ENCODE measurements around the gene COL2A1. TPM values are rescaled to one million over a fixed set of nuclear protein-coding genes. Genes with fewer than 3 reads are reported as not detected.

Gene COL2A1
- total and polyA plus RNA-seq, 2 donors (not counting 3 experiments of a cell fraction or from before 2014, with no cell fraction given), result not detected

DNA sequence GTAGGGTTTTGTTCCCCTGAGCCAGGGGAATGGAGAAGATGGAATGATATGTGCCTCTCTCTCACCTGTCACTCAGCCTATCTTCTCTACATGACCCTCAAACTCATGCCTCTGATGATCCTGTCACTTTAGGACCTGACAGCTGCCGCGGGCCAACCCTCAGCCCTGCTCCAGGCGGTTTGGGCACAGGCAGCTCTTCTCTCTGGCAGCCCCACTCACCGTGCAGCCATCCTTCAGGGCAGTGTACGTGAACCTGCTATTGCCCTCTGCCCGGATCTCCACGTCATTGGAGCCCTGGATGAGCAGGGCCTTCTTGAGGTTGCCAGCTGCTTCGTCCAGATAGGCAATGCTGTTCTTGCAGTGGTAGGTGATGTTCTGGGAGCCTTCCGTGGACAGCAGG is 30.4 kb downstream of the COL2A1 start:
- Histone ChIP-seq H3K4me1 (ENCODE audit: control insufficient read depth, extremely low read depth, insufficient read depth, low read length) (no peaks in the 10 kb centered on the region), H3K9me3 (replicated peaks; ENCODE audit: control insufficient read depth, insufficient read depth, low read length) (no peaks in the 10 kb centered on the region), H3K4me2 (ENCODE audit: insufficient read depth, low read length) (no peak overlapping the region), H3K27ac (ENCODE audit: insufficient read depth, low read depth, low read length) (no peak overlapping the region), H3K4me3 (replicated peaks in 1 of 3; ENCODE audit: insufficient read depth in 1 of 3, low read depth in 1 of 3, low read length in 3 of 3) (no peak overlapping the region), H3K9ac (replicated peaks; ENCODE audit: extremely low read depth, insufficient read depth, low read length) (no peak overlapping the region), H3K79me2 (ENCODE audit: control insufficient read depth, insufficient read depth, low read length) (no peaks in the 10 kb centered on the region), H3K9me1 (replicated peaks; ENCODE audit: control insufficient read depth, extremely low read depth, insufficient read depth, low read length) (no peaks in the 10 kb centered on the region), H3K27me3 (ENCODE audit: control insufficient read depth in 2 of 2, insufficient read depth in 2 of 2, low read length in 2 of 2) (peaks cover 0 to 2% of the 10 kb centered on the region in 2 experiments), H3K36me3 (ENCODE audit: control insufficient read depth in 2 of 2, extremely low read depth in 1 of 2, insufficient read depth in 2 of 2, low read length in 2 of 2) (no peaks in the 10 kb centered on the region), H2AFZ (ENCODE audit: low read depth, low read length) (no peak overlapping the region), H4K20me1 (replicated peaks; ENCODE audit: control insufficient read depth, extremely low read depth, insufficient read depth, low read length) (no peaks in the 10 kb centered on the region)
- CTCF ChIA-PET, result interaction anchor here (1.1 to 1.3 kb wide), 2 partner anchors 10 to 24 kb away, joined by 3 to 5 read pairs; partner anchors contain the start of gene TMEM106C
- BruUV-seq (replicated peaks), result no TSS peak
- TF ChIP-seq EZH2 (IDR thresholded peaks at IDR 0.05; ENCODE audit: borderline replicate concordance, low read depth, low read length, severe bottlenecking), result no peak
- no peak for TF ChIP-seq FOS (IDR thresholded peaks at IDR 0.05; ENCODE audit: borderline replicate concordance, insufficient read depth, low read length)
- no peak for TF ChIP-seq MYC (IDR thresholded peaks at IDR 0.05; ENCODE audit: low read depth, low read length)
- TF ChIP-seq, protein P1, sequence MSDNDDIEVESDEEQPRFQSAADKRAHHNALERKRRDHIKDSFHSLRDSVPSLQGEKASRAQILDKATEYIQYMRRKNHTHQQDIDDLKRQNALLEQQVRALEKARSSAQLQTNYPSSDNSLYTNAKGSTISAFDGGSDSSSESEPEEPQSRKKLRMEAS (IDR thresholded peaks at IDR 0.05; ENCODE audit: insufficient read depth, insufficient read length), result no peak
- TF ChIP-seq POLR2AphosphoS5 (IDR thresholded peaks at IDR 0.05; ENCODE audit: insufficient read depth, low read depth, low read length), result no peak
- TF ChIP-seq, protein P2, sequence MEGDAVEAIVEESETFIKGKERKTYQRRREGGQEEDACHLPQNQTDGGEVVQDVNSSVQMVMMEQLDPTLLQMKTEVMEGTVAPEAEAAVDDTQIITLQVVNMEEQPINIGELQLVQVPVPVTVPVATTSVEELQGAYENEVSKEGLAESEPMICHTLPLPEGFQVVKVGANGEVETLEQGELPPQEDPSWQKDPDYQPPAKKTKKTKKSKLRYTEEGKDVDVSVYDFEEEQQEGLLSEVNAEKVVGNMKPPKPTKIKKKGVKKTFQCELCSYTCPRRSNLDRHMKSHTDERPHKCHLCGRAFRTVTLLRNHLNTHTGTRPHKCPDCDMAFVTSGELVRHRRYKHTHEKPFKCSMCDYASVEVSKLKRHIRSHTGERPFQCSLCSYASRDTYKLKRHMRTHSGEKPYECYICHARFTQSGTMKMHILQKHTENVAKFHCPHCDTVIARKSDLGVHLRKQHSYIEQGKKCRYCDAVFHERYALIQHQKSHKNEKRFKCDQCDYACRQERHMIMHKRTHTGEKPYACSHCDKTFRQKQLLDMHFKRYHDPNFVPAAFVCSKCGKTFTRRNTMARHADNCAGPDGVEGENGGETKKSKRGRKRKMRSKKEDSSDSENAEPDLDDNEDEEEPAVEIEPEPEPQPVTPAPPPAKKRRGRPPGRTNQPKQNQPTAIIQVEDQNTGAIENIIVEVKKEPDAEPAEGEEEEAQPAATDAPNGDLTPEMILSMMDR (IDR thresholded peaks at IDR 0.05; ENCODE audit: extremely low read depth in 1 of 2, insufficient read depth in 1 of 2, low read depth in 1 of 2, low read length in 2 of 2), result no peak
- no peak for TF ChIP-seq JUN (IDR thresholded peaks at IDR 0.05; ENCODE audit: borderline replicate concordance, insufficient read depth, insufficient read length, low read depth)
- no peak for TF ChIP-seq GATA2 (IDR thresholded peaks at IDR 0.05; ENCODE audit: insufficient read depth, insufficient read length, low read depth, low read length)
- TF ChIP-seq POLR2A (IDR thresholded peaks at IDR 0.05; ENCODE audit: low read depth, low read length), result no peak
- intact Hi-C loops (cut with micrococcal nuclease), result no loop called here
- POLR2A ChIA-PET, result no interaction called here
- dilution Hi-C loops (cut with MboI; ENCODE audit: extremely low pct_ligation_motif_present, low sequenced_read_pairs), result no loop called here
- FAIRE-seq (no peak), DNase-seq (ENCODE audit: low read depth, low spot score) (no peak)

Data from endothelial cell of umbilical vein (primary cell).